Nephron progenitor cell (in vitro differentiated cells): ENCODE results near the gene SLC12A5.

Experiments used
- DNase-seq: peaks from one replicate; pipeline ENCODE4 v3.0.0; 2021
- H3K27ac Mint-ChIP-seq: 2 replicates; pipeline ENCODE4 v1.8.0; 2021; ENCODE audit warnings: mild to moderate bottlenecking, moderate library complexity, mixed read lengths
- H3K27me3 Mint-ChIP-seq: 2 replicates; pipeline ENCODE4 v1.8.0; 2021; ENCODE audit warnings: mild to moderate bottlenecking, low read depth, mixed read lengths; ENCODE audit not compliant: poor library complexity
- H3K36me3 Mint-ChIP-seq: 2 replicates; pipeline ENCODE4 v1.8.0; 2021; ENCODE audit warnings: low read depth, mixed read lengths
- H3K4me1 Mint-ChIP-seq: 2 replicates; pipeline ENCODE4 v1.8.0; 2021; ENCODE audit warnings: mixed read lengths
- H3K4me3 Mint-ChIP-seq: 2 replicates; pipeline ENCODE4 v1.8.0; 2021; ENCODE audit warnings: mild to moderate bottlenecking, moderate library complexity, mixed read lengths
- H3K9me3 Mint-ChIP-seq: 2 replicates; pipeline ENCODE4 v1.8.0; 2021; ENCODE audit warnings: mild to moderate bottlenecking, moderate library complexity, mixed read lengths
- CTCF ChIP-seq: fragments of 200-600 bp; sonication (generic); IDR thresholded peaks from 2 replicates; pipeline ENCODE4 v1.5.0; 2021; ENCODE audit warnings: antibody characterized with exemption

Gene SLC12A5

GRCh38 chr20:46004187-46004586 is 24.8 kb upstream of the SLC12A5 start:
- Mint-ChIP-seq H3K4me3 (no peak overlapping the region), H3K9me3 (no peaks in the 10 kb centered on the region), H3K36me3 (no peaks in the 10 kb centered on the region), H3K27me3 (peaks cover 18% of the 10 kb centered on the region), H3K4me1 (peaks cover 60% of the 10 kb centered on the region), H3K27ac (peak overlapping the region; percentile 61)
- DNase-seq: no peak
- no peak for TF ChIP-seq CTCF

- no peak for DNase-seq
- peaks cover 20% of the 10 kb centered on the region for H3K27me3 Mint-ChIP-seq
- no peak overlapping the region for H3K4me3 Mint-ChIP-seq
- H3K9me3 Mint-ChIP-seq: no peaks in the 10 kb centered on the region
- no peak overlapping the region for H3K27ac Mint-ChIP-seq
- H3K4me1 Mint-ChIP-seq: peaks cover 61% of the 10 kb centered on the region
- no peaks in the 10 kb centered on the region for H3K36me3 Mint-ChIP-seq
- no peak for TF ChIP-seq CTCF
Observed at GRCh38 chr20:46004889-46005473, 24.0 kb upstream of the SLC12A5 start.

GRCh38 chr20:46006022-46006705 is 22.9 kb upstream of the SLC12A5 start:
- Mint-ChIP-seq H3K9me3 (peaks cover 9% of the 10 kb centered on the region), H3K4me1 (peaks cover 50% of the 10 kb centered on the region), H3K27me3 (peaks cover 29% of the 10 kb centered on the region), H3K27ac (no peak overlapping the region), H3K36me3 (no peaks in the 10 kb centered on the region), H3K4me3 (peak overlapping the region; percentile 15)
- no peak for DNase-seq
- TF ChIP-seq CTCF: no peak

GRCh38 chr20:46006964-46007363 is 22.1 kb upstream of the SLC12A5 start:
- DNase-seq: no peak

GRCh38 chr20:46007671-46008070 is 21.3 kb upstream of the SLC12A5 start:
- H3K36me3 Mint-ChIP-seq: peaks cover 6% of the 10 kb centered on the region
- no peak for DNase-seq
- peaks cover 41% of the 10 kb centered on the region for H3K27me3 Mint-ChIP-seq
- no peak for TF ChIP-seq CTCF
- H3K27ac Mint-ChIP-seq: no peak overlapping the region
- H3K4me3 Mint-ChIP-seq: no peak overlapping the region
- peaks cover 18% of the 10 kb centered on the region for H3K9me3 Mint-ChIP-seq
- peaks cover 50% of the 10 kb centered on the region for H3K4me1 Mint-ChIP-seq

More at GRCh38 chr20:46006964-46007363, 22.1 kb upstream of the SLC12A5 start:
- Mint-ChIP-seq H3K36me3 (peaks cover 6% of the 10 kb centered on the region), H3K9me3 (peaks cover 17% of the 10 kb centered on the region), H3K4me3 (no peak overlapping the region), H3K4me1 (peaks cover 49% of the 10 kb centered on the region), H3K27ac (no peak overlapping the region), H3K27me3 (peaks cover 35% of the 10 kb centered on the region)
- TF ChIP-seq CTCF: no peak

GRCh38 chr20:46009816-46010215 is 19.2 kb upstream of the SLC12A5 start:
- H3K4me1 Mint-ChIP-seq: peaks cover 42% of the 10 kb centered on the region
- DNase-seq: no peak
- H3K9me3 Mint-ChIP-seq: peaks cover 18% of the 10 kb centered on the region
- H3K27me3 Mint-ChIP-seq: peaks cover 57% of the 10 kb centered on the region
- no peak overlapping the region for H3K4me3 Mint-ChIP-seq
- TF ChIP-seq CTCF: no peak
- no peak overlapping the region for H3K27ac Mint-ChIP-seq
- peaks cover 6% of the 10 kb centered on the region for H3K36me3 Mint-ChIP-seq
